Liver (tissue), 9 donors: Measurements from ENCODE around the gene TMEM35B. TPM values are rescaled to one million over a fixed set of nuclear protein-coding genes. Genes with fewer than 3 reads are reported as not detected.

Experiments
- DNase-seq: peaks from one replicate; pipeline ENCODE4 v3.0.0-alpha.2; 2017; ENCODE audit warnings: low spot score
- H3K27ac ChIP-seq, 2 donors: one replicate each; pipeline ENCODE4 v1.7.0; 2013; ENCODE audit warnings: inconsistent platforms in 2 of 2, low read length in 2 of 2, control low read depth in 1 of 2, low read depth in 1 of 2, mild to moderate bottlenecking in 1 of 2
- H3K27me3 ChIP-seq, 4 donors: one replicate each; pipeline versions ENCODE4 v1.6.1 to v1.7.0; 2013; ENCODE audit warnings: low read length in 3 of 4, inconsistent platforms in 1 of 4, mild to moderate bottlenecking in 1 of 4, moderate library complexity in 1 of 4; ENCODE audit not compliant: control insufficient read depth in 4 of 4, insufficient read depth in 4 of 4
- H3K36me3 ChIP-seq, 4 donors: one replicate each; pipeline versions ENCODE4 v1.6.1 to v1.7.0; 2013; ENCODE audit warnings: low read length in 3 of 4, mild to moderate bottlenecking in 3 of 4, low read depth in 1 of 4, moderate library complexity in 1 of 4; ENCODE audit not compliant: control insufficient read depth in 4 of 4, insufficient read depth in 3 of 4
- H3K4me1 ChIP-seq, 4 donors: one replicate each; pipeline versions ENCODE4 v1.6.1 to v1.7.0; 2013; ENCODE audit warnings: low read length in 3 of 4, mild to moderate bottlenecking in 3 of 4, moderate library complexity in 1 of 4; ENCODE audit not compliant: control insufficient read depth in 4 of 4, insufficient read depth in 4 of 4
- H3K4me3 ChIP-seq, 3 donors: one replicate each; pipeline versions ENCODE4 v1.6.1 to v1.7.0; 2013; ENCODE audit warnings: low read length in 3 of 3, control low read depth in 1 of 3, low read depth in 1 of 3, mild to moderate bottlenecking in 1 of 3
- H3K9ac ChIP-seq, 2 donors: one replicate each; pipeline ENCODE4 v1.7.0; 2013; ENCODE audit warnings: low read length in 2 of 2, mild to moderate bottlenecking in 2 of 2, moderate library complexity in 2 of 2, control low read depth in 1 of 2, low read depth in 1 of 2
- H3K9me3 ChIP-seq, 4 donors: one replicate each; pipeline versions ENCODE4 v1.6.1 to v1.7.0; 2013; ENCODE audit warnings: low read length in 3 of 4; ENCODE audit not compliant: control insufficient read depth in 4 of 4
- EGR1 ChIP-seq, 2 donors: IDR thresholded peaks; 2 replicates each; pipeline ENCODE4 v1.6.1; 2016 to 2018; ENCODE audit warnings: antibody characterized with exemption in 2 of 2, low read depth in 2 of 2
- FOXA1 ChIP-seq: IDR thresholded peaks from 2 replicates; pipeline ENCODE4 v1.6.1; 2016; ENCODE audit warnings: antibody characterized with exemption
- FOXA2 ChIP-seq: IDR thresholded peaks from 2 replicates; pipeline ENCODE4 v1.6.1; 2016; ENCODE audit warnings: antibody characterized with exemption
- GABPA ChIP-seq, 2 donors: IDR thresholded peaks in 1 of 2; conservative IDR thresholded peaks in 1 of 2; 2 replicates each; pipeline ENCODE4 v1.6.1; 2016; ENCODE audit warnings: antibody characterized with exemption in 2 of 2, mild to moderate bottlenecking in 1 of 2, moderate library complexity in 1 of 2
- HNF4A ChIP-seq, 2 donors: conservative IDR thresholded peaks; 2 replicates each; pipeline ENCODE4 v1.6.1; 2016; ENCODE audit warnings: antibody characterized with exemption in 2 of 2, mild to moderate bottlenecking in 2 of 2
- HNF4G ChIP-seq: IDR thresholded peaks from 2 replicates; pipeline ENCODE4 v1.6.1; 2016; ENCODE audit warnings: antibody characterized with exemption
- JUND ChIP-seq, 2 donors: IDR thresholded peaks; 2 replicates each; pipeline ENCODE4 v1.6.1; 2016; ENCODE audit warnings: antibody characterized with exemption in 2 of 2
- MAX ChIP-seq: IDR thresholded peaks from 2 replicates; pipeline ENCODE4 v1.6.1; 2016; ENCODE audit warnings: antibody characterized with exemption
- NR2F2 ChIP-seq: IDR thresholded peaks from 2 replicates; pipeline ENCODE4 v1.6.1; 2016; ENCODE audit warnings: antibody characterized with exemption
- RAD21 ChIP-seq, 2 donors: IDR thresholded peaks; 2 replicates each; pipeline ENCODE4 v1.6.1; 2016; ENCODE audit warnings: antibody characterized with exemption in 2 of 2, mild to moderate bottlenecking in 2 of 2
- REST ChIP-seq: IDR thresholded peaks from 2 replicates; pipeline ENCODE4 v1.6.1; 2016; ENCODE audit warnings: antibody characterized with exemption, mild to moderate bottlenecking
- RXRA ChIP-seq, 2 donors: IDR thresholded peaks; 2 replicates each; pipeline ENCODE4 v1.6.1; 2017 to 2018; ENCODE audit warnings: antibody characterized with exemption in 2 of 2, mild to moderate bottlenecking in 1 of 2
- SP1 ChIP-seq: IDR thresholded peaks from 2 replicates; pipeline ENCODE4 v1.6.1; 2018; ENCODE audit warnings: antibody characterized with exemption, mild to moderate bottlenecking
- TAF1 ChIP-seq: conservative IDR thresholded peaks from 2 replicates; pipeline ENCODE4 v1.6.1; 2016; ENCODE audit warnings: antibody characterized with exemption, mild to moderate bottlenecking
- YY1 ChIP-seq: IDR thresholded peaks from 2 replicates; pipeline ENCODE4 v1.6.1; 2016; ENCODE audit warnings: antibody characterized with exemption, mild to moderate bottlenecking
- ZBTB33 ChIP-seq: IDR thresholded peaks from 2 replicates; pipeline ENCODE4 v1.6.1; 2016; ENCODE audit warnings: antibody characterized with exemption
- WGBS: extraction: QIAGEN DNeasy Blood & Tissue Kit; methylation state at CpG from one replicate; pipeline ENCODE4 v1.1.7; 2013; 5-methylcytosine and 5-hydroxymethylcytosine counted together
- polyA plus RNA-seq, 2 donors: library from polyadenylated mRNA; stranded (reverse) in 1 of 2; unstranded in 1 of 2; fragments of 200-250 nt in 1 of 2; fragments of >200 nt in 1 of 2; fragmentation: Nextera tagmentation in 1 of 2; extraction: Ambion mirVana in 1 of 2; gene quantifications; one replicate each; pipeline versions ENCODE4 v1.2.1 to v1.2.3, GENCODE V29; 2013 to 2015
- total RNA-seq, 2 donors: library from RNA; depleted of rRNA; stranded (reverse); fragments of >200 nt; gene quantifications; one replicate each; pipeline ENCODE4 v1.2.3, GENCODE V29; 2014
- TF ChIP-seq, protein P1 (sequence below): IDR thresholded peaks from 2 replicates; pipeline ENCODE4 v1.6.1; 2016; ENCODE audit warnings: antibody characterized with exemption
- TF ChIP-seq, protein P2 (sequence below): fragments of 150-350 bp; IDR thresholded peaks from 2 replicates; pipeline ENCODE4 v1.5.1; 2017; ENCODE audit warnings: improper control_type of control experiment, low read depth, low read length; ENCODE audit not compliant: missing input control
- donor health status: healthy.
- donor health status: healthy.
- donor health status: healthy.
- donor health status: healthy.
- donor health status: healthy.

The TMEM35B gene
- total and polyA plus RNA-seq, 4 donors, result 13.4 to 31.7 (median 20.3) TPM

GRCh38 chr1:34978921-34979320 is 6.2 kb downstream of the TMEM35B start:
- peaks cover 0 to 7% (median 3%) of the 10 kb centered on the region in 4 donors for H3K36me3 ChIP-seq
- H3K4me1 ChIP-seq, result peaks cover 0 to 4% (median under 1%) of the 10 kb centered on the region in 4 donors
- no peaks in the 10 kb centered on the region for H3K9me3 ChIP-seq
- no peak for DNase-seq
- no peak overlapping the region for H3K27ac ChIP-seq
- no peak overlapping the region for H3K4me3 ChIP-seq
- 91% methylated on average over 6 of the region's 6 CpGs for WGBS
- TF ChIP-seq EGR1 (IDR thresholded peaks at IDR 0.05; ENCODE audit: low read depth in 2 of 2) (no peak), NR2F2 (no peak), REST (no peak), ZBTB33 (no peak), HNF4G (no peak), FOXA2 (no peak), GABPA (IDR thresholded peaks at IDR 0.05 in 1 of 2, conservative IDR thresholded peaks at IDR 0.05 in 1 of 2) (no peak), HNF4A (conservative IDR thresholded peaks at IDR 0.05) (no peak), JUND (IDR thresholded peaks at IDR 0.05) (no peak), MAX (no peak), RXRA (IDR thresholded peaks at IDR 0.05) (no peak), SP1 (no peak), FOXA1 (no peak), RAD21 (IDR thresholded peaks at IDR 0.05) (no peak), TAF1 (no peak), YY1 (no peak)
- TF ChIP-seq, protein P1, sequence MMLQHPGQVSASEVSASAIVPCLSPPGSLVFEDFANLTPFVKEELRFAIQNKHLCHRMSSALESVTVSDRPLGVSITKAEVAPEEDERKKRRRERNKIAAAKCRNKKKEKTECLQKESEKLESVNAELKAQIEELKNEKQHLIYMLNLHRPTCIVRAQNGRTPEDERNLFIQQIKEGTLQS, result no peak
- TF ChIP-seq, protein P2, sequence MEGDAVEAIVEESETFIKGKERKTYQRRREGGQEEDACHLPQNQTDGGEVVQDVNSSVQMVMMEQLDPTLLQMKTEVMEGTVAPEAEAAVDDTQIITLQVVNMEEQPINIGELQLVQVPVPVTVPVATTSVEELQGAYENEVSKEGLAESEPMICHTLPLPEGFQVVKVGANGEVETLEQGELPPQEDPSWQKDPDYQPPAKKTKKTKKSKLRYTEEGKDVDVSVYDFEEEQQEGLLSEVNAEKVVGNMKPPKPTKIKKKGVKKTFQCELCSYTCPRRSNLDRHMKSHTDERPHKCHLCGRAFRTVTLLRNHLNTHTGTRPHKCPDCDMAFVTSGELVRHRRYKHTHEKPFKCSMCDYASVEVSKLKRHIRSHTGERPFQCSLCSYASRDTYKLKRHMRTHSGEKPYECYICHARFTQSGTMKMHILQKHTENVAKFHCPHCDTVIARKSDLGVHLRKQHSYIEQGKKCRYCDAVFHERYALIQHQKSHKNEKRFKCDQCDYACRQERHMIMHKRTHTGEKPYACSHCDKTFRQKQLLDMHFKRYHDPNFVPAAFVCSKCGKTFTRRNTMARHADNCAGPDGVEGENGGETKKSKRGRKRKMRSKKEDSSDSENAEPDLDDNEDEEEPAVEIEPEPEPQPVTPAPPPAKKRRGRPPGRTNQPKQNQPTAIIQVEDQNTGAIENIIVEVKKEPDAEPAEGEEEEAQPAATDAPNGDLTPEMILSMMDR, result no peak
- H3K9ac ChIP-seq, result no peak overlapping the region
- no peaks in the 10 kb centered on the region for H3K27me3 ChIP-seq
